ENCODE results near the gene NR5A1. TPM values are rescaled to one million over a fixed set of nuclear protein-coding genes. Genes with fewer than 3 reads are reported as not detected.

The NR5A1 gene
- polyA plus RNA-seq, 2 of the 4 experiments (the other 2 are of a cell fraction), result not detected

DNA sequence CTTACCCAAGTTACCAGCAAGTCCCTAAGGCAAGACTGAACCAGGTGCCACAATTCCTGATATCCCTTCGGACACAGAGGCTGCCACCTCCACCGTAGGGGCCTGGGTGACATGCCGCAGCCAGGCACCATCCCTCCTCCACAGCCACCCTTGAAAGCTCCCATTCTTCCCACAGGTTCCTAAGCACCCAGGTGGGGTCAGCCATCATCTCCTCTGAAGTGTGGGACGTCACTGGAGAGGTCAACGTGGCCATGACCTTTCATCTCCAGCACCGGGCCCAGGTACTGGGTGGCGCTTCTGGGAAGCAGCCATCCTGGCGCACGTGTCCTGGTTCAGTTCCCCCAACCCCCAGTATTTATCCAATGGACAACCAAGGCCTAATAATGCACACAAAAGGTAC lies 48.8 kb downstream of the NR5A1 start:
- H3K27ac ChIP-seq, result no peak overlapping the region
- H3K9me3 ChIP-seq, result peaks cover 11% of the 10 kb centered on the region; the same call in 1 of the 3 replicates
- 74% methylated on average over 9 of the region's 9 CpGs for WGBS (ENCODE audit: missing lambda C conversion rate)
- TF ChIP-seq HOXA7 (CRISPR knock-in tag; IDR thresholded peaks at IDR 0.05), result no peak
- no peak for TF ChIP-seq ZFP36 (IDR thresholded peaks at IDR 0.05; ENCODE audit: borderline replicate concordance, partially characterized antibody)
- TF ChIP-seq ESRRA (IDR thresholded peaks at IDR 0.05; ENCODE audit: borderline replicate concordance, low read length), result no peak
- TF ChIP-seq RARB (CRISPR knock-in tag; IDR thresholded peaks at IDR 0.05), result no peak
- no peak for TF ChIP-seq ZC3H11A (IDR thresholded peaks at IDR 0.05)
- no peak for TF ChIP-seq EP300 (IDR thresholded peaks at IDR 0.05)
- no peak for TF ChIP-seq NFE2L2 (conservative IDR thresholded peaks at IDR 0.05; ENCODE audit: low read length)
- ATAC-seq, result no peak
- FAIRE-seq, result no peak
- no peaks in the 10 kb centered on the region for H3K4me1 ChIP-seq
- H3K4me2 ChIP-seq, result no peak overlapping the region
- DNase-seq (ENCODE audit: low read depth in 1 of 2, low spot score in 1 of 2), result no peak
- no peak overlapping the region for H3K4me3 ChIP-seq
- ChIA-PET POLR2A (no interaction called here), CTCF (interaction anchor here (0.6 to 2.2 kb wide), 3 partner anchors 13 to 42 kb away, joined by 3 to 6 read pairs (median 4); no protein-coding TSS in a partner anchor)

DNA sequence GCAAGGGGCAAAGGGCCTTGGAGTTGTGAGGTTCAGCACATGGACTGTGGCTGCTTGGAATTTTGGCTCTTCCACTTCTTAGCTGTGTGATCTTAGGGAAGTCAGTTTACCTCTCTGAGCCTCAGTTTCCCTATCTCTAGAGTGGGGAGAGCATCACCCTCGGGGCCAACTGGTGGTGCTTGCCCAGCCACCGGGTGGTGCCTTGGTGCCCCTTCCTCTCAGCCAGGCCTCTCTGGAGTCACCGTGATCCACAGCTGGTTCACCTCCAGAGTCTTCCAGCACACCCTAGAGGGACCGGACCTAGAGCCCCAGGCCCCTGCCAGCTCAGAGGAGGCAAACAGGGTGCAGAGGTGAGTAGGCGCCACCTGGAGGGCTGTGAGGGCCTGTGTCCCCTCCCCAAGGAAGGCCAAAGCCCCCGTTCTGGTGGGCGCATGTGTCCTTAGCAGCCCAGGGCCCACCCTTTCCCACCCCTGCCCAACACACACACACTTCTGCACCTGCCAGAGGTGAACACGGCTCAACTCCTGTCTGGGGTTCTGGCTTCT lies 49.2 kb downstream of the NR5A1 start:
- DNase-seq (ENCODE audit: low read depth in 1 of 2, low spot score in 1 of 2) (no peak), ATAC-seq (no peak), FAIRE-seq (no peak)
- no peak overlapping the region for H3K4me3 ChIP-seq
- 64% methylated on average over 7 of the region's 8 CpGs for WGBS (ENCODE audit: missing lambda C conversion rate)
- ChIA-PET POLR2A (no interaction called here), CTCF (interaction anchor here (1.1 to 2.2 kb wide), 3 partner anchors 13 to 37 kb away, joined by 3 to 6 read pairs (median 4); no protein-coding TSS in a partner anchor)
- H3K4me2 ChIP-seq, result no peak overlapping the region
- TF ChIP-seq RCOR1 (IDR thresholded peaks at IDR 0.05; ENCODE audit: low read depth, low read length), result no peak
- TF ChIP-seq CBX8 (IDR thresholded peaks at IDR 0.05), result no peak
- TF ChIP-seq NFE2L2 (conservative IDR thresholded peaks at IDR 0.05; ENCODE audit: low read length), result no peak
- TF ChIP-seq HOXB5 (CRISPR knock-in tag; IDR thresholded peaks at IDR 0.05), result no peak
- no peak for TF ChIP-seq KDM5A (IDR thresholded peaks at IDR 0.05)
- no peak for TF ChIP-seq FOSB (CRISPR knock-in tag; IDR thresholded peaks at IDR 0.05)
- no peak for TF ChIP-seq HEYL (CRISPR knock-in tag; IDR thresholded peaks at IDR 0.05)
- no peak for TF ChIP-seq ZSCAN20 (CRISPR knock-in tag; IDR thresholded peaks at IDR 0.05)
- TF ChIP-seq RFX5 (IDR thresholded peaks at IDR 0.05), result no peak
- no peak for TF ChIP-seq RARB (CRISPR knock-in tag; IDR thresholded peaks at IDR 0.05)
- no peak for TF ChIP-seq SREBF2 (IDR thresholded peaks at IDR 0.05)
- TF ChIP-seq EP300 (IDR thresholded peaks at IDR 0.05), result no peak
- no peak overlapping the region for H3K27ac ChIP-seq
- peaks cover 2% of the 10 kb centered on the region; the same call in 2 of the 3 replicates for H3K4me1 ChIP-seq
- H3K9me3 ChIP-seq, result peaks cover 6% of the 10 kb centered on the region; the same call in 1 of the 3 replicates

DNA sequence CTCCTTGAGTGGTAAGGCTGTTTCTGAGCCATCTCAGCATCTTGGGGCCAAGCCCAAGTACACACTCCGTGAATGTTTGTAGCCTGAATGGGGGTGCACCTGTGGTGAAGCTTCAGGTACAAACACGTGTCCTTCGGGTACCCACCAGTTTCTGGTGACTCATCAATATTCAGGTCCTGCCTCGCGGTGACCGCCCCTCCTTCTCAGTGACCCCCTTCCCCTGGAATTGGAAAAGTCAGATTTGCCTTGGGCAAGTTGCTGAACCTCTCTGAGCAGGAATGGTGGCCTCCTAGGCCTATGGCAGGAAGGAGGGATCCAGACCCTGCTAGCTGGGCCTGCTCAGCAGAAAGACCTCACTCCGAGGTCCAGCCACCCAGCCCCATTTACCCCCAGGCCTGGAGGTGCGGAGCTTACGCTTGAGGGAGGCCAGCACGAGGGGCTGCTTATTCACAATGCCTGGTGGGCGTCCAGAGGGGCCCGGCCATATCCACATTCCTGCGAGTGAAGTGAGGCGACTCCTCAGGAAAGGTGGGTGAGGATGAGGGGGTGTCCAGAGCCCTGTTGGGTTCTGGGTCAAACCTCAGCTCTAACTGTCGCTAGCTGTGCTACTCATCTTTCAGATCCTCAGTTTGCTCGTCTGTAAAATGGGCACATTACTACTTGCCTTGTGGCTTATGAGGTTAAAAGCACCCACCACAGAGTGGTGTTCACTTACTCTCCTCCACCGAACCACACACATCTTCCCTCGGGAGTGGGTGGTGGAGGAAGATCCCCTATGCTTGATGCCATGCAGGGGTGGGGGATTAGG lies 49.9 kb downstream of the NR5A1 start:
- ATAC-seq (no peak), DNase-seq (ENCODE audit: low read depth in 1 of 2, low spot score in 1 of 2) (no peak), FAIRE-seq (no peak)
- TF ChIP-seq POLR2AphosphoS2 (conservative IDR thresholded peaks at IDR 0.05; ENCODE audit: low read length), result no peak
- no peak for TF ChIP-seq FOSB (CRISPR knock-in tag; IDR thresholded peaks at IDR 0.05)
- no peak for TF ChIP-seq CHD4 (IDR thresholded peaks at IDR 0.05; ENCODE audit: borderline replicate concordance)
- TF ChIP-seq ESRRA (IDR thresholded peaks at IDR 0.05; ENCODE audit: borderline replicate concordance, low read length), result no peak
- TF ChIP-seq, protein P1, sequence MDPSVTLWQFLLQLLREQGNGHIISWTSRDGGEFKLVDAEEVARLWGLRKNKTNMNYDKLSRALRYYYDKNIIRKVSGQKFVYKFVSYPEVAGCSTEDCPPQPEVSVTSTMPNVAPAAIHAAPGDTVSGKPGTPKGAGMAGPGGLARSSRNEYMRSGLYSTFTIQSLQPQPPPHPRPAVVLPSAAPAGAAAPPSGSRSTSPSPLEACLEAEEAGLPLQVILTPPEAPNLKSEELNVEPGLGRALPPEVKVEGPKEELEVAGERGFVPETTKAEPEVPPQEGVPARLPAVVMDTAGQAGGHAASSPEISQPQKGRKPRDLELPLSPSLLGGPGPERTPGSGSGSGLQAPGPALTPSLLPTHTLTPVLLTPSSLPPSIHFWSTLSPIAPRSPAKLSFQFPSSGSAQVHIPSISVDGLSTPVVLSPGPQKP (IDR thresholded peaks at IDR 0.05; ENCODE audit: low read depth, low read length), result no peak
- no peak for TF ChIP-seq CHD2 (IDR thresholded peaks at IDR 0.05; ENCODE audit: low read length, partially characterized antibody)
- no peak for TF ChIP-seq EHMT2 (IDR thresholded peaks at IDR 0.05; ENCODE audit: low read depth)
- no peak for TF ChIP-seq RFX5 (IDR thresholded peaks at IDR 0.05)
- no peak for TF ChIP-seq CBX2 (IDR thresholded peaks at IDR 0.05; ENCODE audit: borderline replicate concordance, low read depth)
- TF ChIP-seq, protein P2, sequence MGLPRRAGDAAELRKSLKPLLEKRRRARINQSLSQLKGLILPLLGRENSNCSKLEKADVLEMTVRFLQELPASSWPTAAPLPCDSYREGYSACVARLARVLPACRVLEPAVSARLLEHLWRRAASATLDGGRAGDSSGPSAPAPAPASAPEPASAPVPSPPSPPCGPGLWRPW (IDR thresholded peaks at IDR 0.05), result no peak
- no peak for TF ChIP-seq EHF (CRISPR knock-in tag; IDR thresholded peaks at IDR 0.05)
- peak; percentile 47 for TF ChIP-seq NFE2L2 (conservative IDR thresholded peaks at IDR 0.05; ENCODE audit: low read length)
- no peak for TF ChIP-seq FOXS1 (CRISPR knock-in tag; IDR thresholded peaks at IDR 0.05)
- TF ChIP-seq MAFK (IDR thresholded peaks at IDR 0.05; ENCODE audit: partially characterized antibody), result peak; percentile 69
- TF ChIP-seq TP53 (CRISPR knock-in tag; IDR thresholded peaks at IDR 0.05), result no peak
- TF ChIP-seq POLR2A (IDR thresholded peaks at IDR 0.05; ENCODE audit: low read length), result no peak
- TF ChIP-seq, protein P3, sequence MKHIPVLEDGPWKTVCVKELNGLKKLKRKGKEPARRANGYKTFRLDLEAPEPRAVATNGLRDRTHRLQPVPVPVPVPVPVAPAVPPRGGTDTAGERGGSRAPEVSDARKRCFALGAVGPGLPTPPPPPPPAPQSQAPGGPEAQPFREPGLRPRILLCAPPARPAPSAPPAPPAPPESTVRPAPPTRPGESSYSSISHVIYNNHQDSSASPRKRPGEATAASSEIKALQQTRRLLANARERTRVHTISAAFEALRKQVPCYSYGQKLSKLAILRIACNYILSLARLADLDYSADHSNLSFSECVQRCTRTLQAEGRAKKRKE (CRISPR knock-in tag; IDR thresholded peaks at IDR 0.05; ENCODE audit: low read depth), result no peak
- no peak for TF ChIP-seq RAD21 (conservative IDR thresholded peaks at IDR 0.05 in 1 of 2, IDR thresholded peaks at IDR 0.05 in 1 of 2)
- TF ChIP-seq, protein P4, sequence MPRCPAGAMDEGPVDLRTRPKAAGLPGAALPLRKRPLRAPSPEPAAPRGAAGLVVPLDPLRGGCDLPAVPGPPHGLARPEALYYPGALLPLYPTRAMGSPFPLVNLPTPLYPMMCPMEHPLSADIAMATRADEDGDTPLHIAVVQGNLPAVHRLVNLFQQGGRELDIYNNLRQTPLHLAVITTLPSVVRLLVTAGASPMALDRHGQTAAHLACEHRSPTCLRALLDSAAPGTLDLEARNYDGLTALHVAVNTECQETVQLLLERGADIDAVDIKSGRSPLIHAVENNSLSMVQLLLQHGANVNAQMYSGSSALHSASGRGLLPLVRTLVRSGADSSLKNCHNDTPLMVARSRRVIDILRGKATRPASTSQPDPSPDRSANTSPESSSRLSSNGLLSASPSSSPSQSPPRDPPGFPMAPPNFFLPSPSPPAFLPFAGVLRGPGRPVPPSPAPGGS (IDR thresholded peaks at IDR 0.05), result no peak
- no peak for TF ChIP-seq EP300 (IDR thresholded peaks at IDR 0.05)

More for the DNA sequence above, 49.9 kb downstream of the NR5A1 start:
- peaks cover 7% of the 10 kb centered on the region; the same call in 2 of the 3 replicates for H3K4me1 ChIP-seq
- H3K27ac ChIP-seq, result no peak overlapping the region
- ChIA-PET CTCF (interaction anchor here (0.9 to 2.2 kb wide), 5 partner anchors 12 to 38 kb away, joined by 3 to 6 read pairs (median 4); no protein-coding TSS in a partner anchor), POLR2A (no interaction called here)
- H3K4me3 ChIP-seq, result no peak overlapping the region
- 83% methylated on average over 18 of the region's 18 CpGs for WGBS (ENCODE audit: missing lambda C conversion rate)
- H3K9me3 ChIP-seq, result peaks cover 6% of the 10 kb centered on the region; the same call in 1 of the 3 replicates
- no peak overlapping the region for H3K4me2 ChIP-seq

Data from A549 (cell line).